Astrocyte (in vitro differentiated cells and primary cell): ENCODE results near the gene VPS37C. TPM values are rescaled to one million over a fixed set of nuclear protein-coding genes. Genes with fewer than 3 reads are reported as not detected.

Experiments
- DNase-seq: peaks from one replicate; pipeline ENCODE4 v3.0.0-alpha.2; 2010; ENCODE audit warnings: low read depth
- FAIRE-seq: peaks from 2 replicates; lab custom pipeline; 2011; peaks lifted over from hg19 to GRCh38; lab: Jason Lieb, UNC
- H2AFZ ChIP-seq: 2 replicates; pipeline ENCODE4 v1.6.0; 2012; ENCODE audit warnings: low read depth, low read length, inconsistent platforms
- H3K27ac ChIP-seq: 2 replicates; pipeline ENCODE4 v1.5.1; 2011; ENCODE audit warnings: low read depth, low read length, inconsistent platforms
- H3K27me3 ChIP-seq: 2 replicates; pipeline ENCODE4 v1.6.0; 2011; ENCODE audit warnings: low read length, inconsistent platforms; ENCODE audit not compliant: insufficient read depth
- H3K36me3 ChIP-seq: 2 replicates; pipeline ENCODE4 v1.5.1; 2011; ENCODE audit warnings: low read length, inconsistent platforms; ENCODE audit not compliant: insufficient read depth
- H3K4me1 ChIP-seq: 2 replicates; pipeline ENCODE4 v1.5.1; 2011; ENCODE audit warnings: low read length, inconsistent platforms; ENCODE audit not compliant: insufficient read depth
- H3K4me2 ChIP-seq: 2 replicates; pipeline ENCODE4 v1.6.0; 2012; ENCODE audit warnings: low read length, inconsistent platforms
- H3K4me3 ChIP-seq: 2 replicates; pipeline ENCODE4 v1.5.1; 2011; ENCODE audit warnings: low read depth, mild to moderate bottlenecking, low read length, inconsistent platforms; ENCODE audit not compliant: insufficient read depth
- H3K79me2 ChIP-seq: 2 replicates; pipeline ENCODE4 v1.6.0; 2012; ENCODE audit warnings: mild to moderate bottlenecking, low read length, inconsistent platforms; ENCODE audit not compliant: insufficient read depth
- H3K9ac ChIP-seq: 2 replicates; pipeline ENCODE4 v1.6.0; 2012; ENCODE audit warnings: mild to moderate bottlenecking, low read length, inconsistent platforms
- H3K9me3 ChIP-seq: 2 replicates; pipeline ENCODE4 v1.5.1; 2012; ENCODE audit warnings: low read depth, mild to moderate bottlenecking, low read length, inconsistent platforms; ENCODE audit not compliant: insufficient read depth
- H4K20me1 ChIP-seq: 2 replicates; pipeline ENCODE4 v1.6.0; 2012; ENCODE audit warnings: low read length, inconsistent platforms; ENCODE audit not compliant: insufficient read depth
- H3K27ac Mint-ChIP-seq: one replicate; pipeline ENCODE4 v1.8.0; 2021; ENCODE audit warnings: mild to moderate bottlenecking, mixed read lengths; ENCODE audit not compliant: unreplicated experiment
- H3K27me3 Mint-ChIP-seq: one replicate; pipeline ENCODE4 v1.8.0; 2021; ENCODE audit warnings: low read depth, mixed read lengths; ENCODE audit not compliant: unreplicated experiment
- H3K36me3 Mint-ChIP-seq: one replicate; pipeline ENCODE4 v1.8.0; 2021; ENCODE audit warnings: low read depth, mixed read lengths; ENCODE audit not compliant: unreplicated experiment
- H3K4me1 Mint-ChIP-seq: one replicate; pipeline ENCODE4 v1.8.0; 2021; ENCODE audit warnings: low read depth, mixed read lengths; ENCODE audit not compliant: unreplicated experiment
- H3K4me3 Mint-ChIP-seq: one replicate; pipeline ENCODE4 v1.8.0; 2021; ENCODE audit warnings: mild to moderate bottlenecking, moderate library complexity, mixed read lengths; ENCODE audit not compliant: unreplicated experiment
- H3K9me3 Mint-ChIP-seq: one replicate; pipeline ENCODE4 v1.8.0; 2021; ENCODE audit warnings: mild to moderate bottlenecking, mixed read lengths; ENCODE audit not compliant: unreplicated experiment
- CTCF ChIP-seq: IDR thresholded peaks from 2 replicates; pipeline ENCODE4 v1.5.1; 2011; ENCODE audit warnings: low read depth, mild to moderate bottlenecking, inconsistent platforms, low read length, moderate library complexity; ENCODE audit not compliant: insufficient read depth
- EZH2 ChIP-seq: IDR thresholded peaks from 2 replicates; pipeline ENCODE4 v1.6.1; 2012; ENCODE audit warnings: mild to moderate bottlenecking, low read length, inconsistent platforms; ENCODE audit not compliant: insufficient read depth
- total RNA-seq: library from RNA; stranded (reverse); gene quantifications from 2 replicates; pipeline ENCODE4 v1.2.1, GENCODE V29; 2021

Gene VPS37C
- total RNA-seq, 1 donor from 2014 or later, result 18.1 TPM

- no peak overlapping the region for H3K4me3 Mint-ChIP-seq
- TF ChIP-seq CTCF (no peak), EZH2 (no peak)
Observed at GRCh38 chr11:61198361-61198760, 37.1 kb upstream of the VPS37C start.

GRCh38 chr11:61195719-61196118 is 34.5 kb upstream of the VPS37C start:
- no peak for DNase-seq
- no peaks in the 10 kb centered on the region for H3K4me1 ChIP-seq

More at GRCh38 chr11:61198361-61198760, 37.1 kb upstream of the VPS37C start:
- Histone ChIP-seq H3K27ac (no peak overlapping the region), H3K4me1 (no peaks in the 10 kb centered on the region), H4K20me1 (no peaks in the 10 kb centered on the region), H2AFZ (no peak overlapping the region), H3K79me2 (no peaks in the 10 kb centered on the region), H3K4me3 (no peak overlapping the region), H3K9ac (no peak overlapping the region), H3K9me3 (no peaks in the 10 kb centered on the region), H3K27me3 (peaks cover 19% of the 10 kb centered on the region), H3K4me2 (no peak overlapping the region), H3K36me3 (no peaks in the 10 kb centered on the region)
- FAIRE-seq (no peak), DNase-seq (no peak)
- H3K4me1 Mint-ChIP-seq, result no peaks in the 10 kb centered on the region
- peaks cover 48% of the 10 kb centered on the region for H3K27me3 Mint-ChIP-seq
- H3K27ac Mint-ChIP-seq, result no peak overlapping the region
- no peaks in the 10 kb centered on the region for H3K36me3 Mint-ChIP-seq
- H3K9me3 Mint-ChIP-seq, result peaks cover 10% of the 10 kb centered on the region

More at GRCh38 chr11:61195719-61196118, 34.5 kb upstream of the VPS37C start:
- Histone ChIP-seq H3K27me3 (peaks cover 17% of the 10 kb centered on the region), H3K79me2 (no peaks in the 10 kb centered on the region), H3K4me2 (no peak overlapping the region), H3K27ac (no peak overlapping the region), H2AFZ (no peak overlapping the region), H4K20me1 (no peaks in the 10 kb centered on the region), H3K9me3 (no peaks in the 10 kb centered on the region), H3K4me3 (no peak overlapping the region), H3K9ac (no peak overlapping the region), H3K36me3 (no peaks in the 10 kb centered on the region)
- Mint-ChIP-seq H3K36me3 (no peaks in the 10 kb centered on the region), H3K9me3 (peaks cover 2% of the 10 kb centered on the region), H3K27me3 (peaks cover 29% of the 10 kb centered on the region), H3K4me1 (no peaks in the 10 kb centered on the region), H3K27ac (no peak overlapping the region), H3K4me3 (no peak overlapping the region)
- FAIRE-seq, result no peak
- TF ChIP-seq EZH2 (no peak), CTCF (no peak)
